H1 (cell line): ENCODE results near the gene LIN54. TPM values are rescaled to one million over a fixed set of nuclear protein-coding genes. Genes with fewer than 3 reads are reported as not detected.
"Not testable (repeated sequence)": the region's sequence is repeated elsewhere in the genome, so short reads cannot be mapped to it uniquely, and the experiment has no call there.

Experiments
- CTCF ChIA-PET: fragments of 300-600 bp; sonication (Branson Sonifier 250); formaldehyde crosslinking; loops from one replicate; lab custom pipeline; 2021; ENCODE audit not compliant: partially characterized antibody; lab: Charles Lee
- POLR2A ChIA-PET: fragments of 300-600 bp; sonication (Branson Sonifier 250); formaldehyde crosslinking; loops from one replicate; lab custom pipeline; 2021; ENCODE audit warnings: inconsistent platforms; ENCODE audit not compliant: partially characterized antibody; lab: Charles Lee
- DNase-seq, 2 experiments: peaks; one replicate each; pipeline versions ENCODE4 v3.0.0 to v3.0.0-alpha.2; 2010 to 2022; ENCODE audit warnings: low spot score in 2 of 2, low read depth in 1 of 2, mixed read lengths in 1 of 2
- FAIRE-seq: peaks from 2 replicates; lab custom pipeline; 2011; peaks lifted over from hg19 to GRCh38; lab: Jason Lieb, UNC
- H2AFZ ChIP-seq: 2 replicates; pipeline ENCODE4 v1.8.1; 2012; ENCODE audit warnings: low read length, inconsistent platforms
- H2AK5ac ChIP-seq: 2 replicates; pipeline ENCODE4 v1.6.1; 2013; ENCODE audit warnings: low read depth, low read length
- H2BK120ac ChIP-seq: replicated peaks from 2 replicates; pipeline ENCODE3; 2013; ENCODE audit warnings: low read depth, low read length, inconsistent platforms
- H2BK12ac ChIP-seq: 2 replicates; pipeline ENCODE4 v1.6.1; 2013; ENCODE audit warnings: low read depth, low read length
- H2BK15ac ChIP-seq: 2 replicates; pipeline ENCODE4 v1.6.1; 2013; ENCODE audit warnings: low read length
- H2BK20ac ChIP-seq: 2 replicates; pipeline ENCODE4 v1.6.1; 2013; ENCODE audit warnings: low read length
- H2BK5ac ChIP-seq: 2 replicates; pipeline ENCODE4 v1.6.1; 2013; ENCODE audit warnings: low read depth, low read length
- H3K14ac ChIP-seq: 2 replicates; pipeline ENCODE4 v1.6.1; 2013; ENCODE audit warnings: inconsistent platforms; ENCODE audit not compliant: insufficient read length
- H3K18ac ChIP-seq: 2 replicates; pipeline ENCODE4 v1.6.1; 2013; ENCODE audit warnings: low read length; ENCODE audit errors: extremely low read depth
- H3K23ac ChIP-seq: 2 replicates; pipeline ENCODE4 v1.6.1; 2013; ENCODE audit warnings: inconsistent platforms; ENCODE audit not compliant: insufficient read length
- H3K23me2 ChIP-seq: 2 replicates; pipeline ENCODE4 v1.6.1; 2013; ENCODE audit warnings: low read depth, low read length
- H3K27ac ChIP-seq: 2 replicates; pipeline ENCODE4 v1.6.1; 2011; ENCODE audit warnings: low read depth, low read length, inconsistent platforms
- H3K27me3 ChIP-seq, 4 experiments: replicated peaks in 1 of 4; 1 replicate in 1 of 4; 2 replicates in 3 of 4; pipeline versions ENCODE4 v1.6.1 to v1.8.1; 2011 to 2013; ENCODE audit warnings: low read length in 3 of 4, mild to moderate bottlenecking in 3 of 4, inconsistent platforms in 2 of 4, mixed read lengths in 2 of 4, moderate library complexity in 1 of 4; ENCODE audit not compliant: control insufficient read depth in 3 of 4, insufficient read depth in 3 of 4; ENCODE audit errors: extremely low read depth in 1 of 4
- H3K36me3 ChIP-seq, 4 experiments: 2 replicates each; pipeline versions ENCODE4 v1.6.1 to v1.8.1; 2011 to 2013; ENCODE audit warnings: mild to moderate bottlenecking in 4 of 4, low read length in 3 of 4, moderate library complexity in 2 of 4, control low read depth in 1 of 4, inconsistent platforms in 1 of 4; ENCODE audit not compliant: insufficient read depth in 4 of 4, control insufficient read depth in 2 of 4
- H3K4ac ChIP-seq: replicated peaks from 2 replicates; pipeline ENCODE3; 2013; ENCODE audit warnings: low read length, low read depth, mixed read lengths, inconsistent platforms; ENCODE audit not compliant: insufficient read length
- H3K4me1 ChIP-seq, 4 experiments: replicated peaks in 1 of 4; 1 replicate in 1 of 4; 2 replicates in 3 of 4; pipeline versions ENCODE4 v1.6.1 to v1.8.1; 2011 to 2013; ENCODE audit warnings: low read length in 3 of 4, inconsistent platforms in 2 of 4, mixed read lengths in 1 of 4; ENCODE audit not compliant: insufficient read depth in 4 of 4, control insufficient read depth in 3 of 4
- H3K4me2 ChIP-seq, 2 experiments: 2 replicates each; pipeline versions ENCODE4 v1.6.1 to v1.8.1; 2011 to 2013; ENCODE audit warnings: low read depth in 2 of 2, low read length in 2 of 2, control low read depth in 1 of 2, inconsistent platforms in 1 of 2, mild to moderate bottlenecking in 1 of 2; ENCODE audit not compliant: insufficient read depth in 1 of 2
- H3K4me3 ChIP-seq, 4 experiments: fragments of 200-600, 300-600 bp in 1 of 4; sonication (generic), shearing (Covaris generic), sonication (Bioruptor Twin) in 1 of 4; 2 replicates each; pipeline versions ENCODE4 v1.5.1 to v1.8.1; 2011 to 2016; ENCODE audit warnings: low read length in 4 of 4, low read depth in 3 of 4, control low read depth in 2 of 4, inconsistent platforms in 2 of 4, mild to moderate bottlenecking in 2 of 4, mixed read lengths in 1 of 4, moderate library complexity in 1 of 4; ENCODE audit not compliant: insufficient read depth in 2 of 4; ENCODE audit errors: extremely low read depth in 1 of 4
- H3K56ac ChIP-seq: replicated peaks from 2 replicates; pipeline ENCODE3; 2013; ENCODE audit warnings: low read depth, mild to moderate bottlenecking, mixed read lengths, low read length, inconsistent platforms; ENCODE audit not compliant: insufficient read length
- H3K79me1 ChIP-seq: 2 replicates; pipeline ENCODE4 v1.6.1; 2013; ENCODE audit warnings: low read depth, low read length, control low read depth
- H3K79me2 ChIP-seq, 2 experiments: 2 replicates each; pipeline versions ENCODE4 v1.6.1 to v1.8.1; 2012 to 2013; ENCODE audit warnings: low read length in 2 of 2, mild to moderate bottlenecking in 2 of 2, inconsistent platforms in 1 of 2; ENCODE audit not compliant: insufficient read depth in 2 of 2, control insufficient read depth in 1 of 2
- H3K9ac ChIP-seq, 4 experiments: replicated peaks in 1 of 4; 1 replicate in 1 of 4; 2 replicates in 3 of 4; pipeline versions ENCODE4 v1.6.1 to v1.8.1; 2011 to 2013; ENCODE audit warnings: low read depth in 3 of 4, low read length in 3 of 4, control low read depth in 2 of 4, mild to moderate bottlenecking in 2 of 4, moderate library complexity in 2 of 4, inconsistent platforms in 1 of 4; ENCODE audit errors: extremely low read depth in 1 of 4
- H3K9me3 ChIP-seq, 2 experiments: 2 replicates each; pipeline versions ENCODE4 v1.6.1 to v1.8.1; 2012 to 2013; ENCODE audit warnings: mild to moderate bottlenecking in 2 of 2, moderate library complexity in 2 of 2, control low read depth in 1 of 2, inconsistent platforms in 1 of 2, low read depth in 1 of 2, low read length in 1 of 2, mixed read lengths in 1 of 2; ENCODE audit not compliant: insufficient read depth in 2 of 2
- H4K20me1 ChIP-seq, 2 experiments: replicated peaks in 1 of 2; 2 replicates each; pipeline versions ENCODE3 to v1.8.1; 2011 to 2013; ENCODE audit warnings: inconsistent platforms in 2 of 2, low read length in 2 of 2, mild to moderate bottlenecking in 1 of 2; ENCODE audit not compliant: insufficient read depth in 2 of 2, control insufficient read depth in 1 of 2
- H4K5ac ChIP-seq: 2 replicates; pipeline ENCODE4 v1.6.1; 2013; ENCODE audit warnings: low read length, low read depth, mixed read lengths, inconsistent platforms; ENCODE audit not compliant: insufficient read length
- H4K8ac ChIP-seq: 2 replicates; pipeline ENCODE4 v1.8.0; 2013; ENCODE audit warnings: mild to moderate bottlenecking, moderate library complexity, low read length, inconsistent platforms; ENCODE audit not compliant: insufficient read depth; ENCODE audit errors: extremely low read depth
- H4K91ac ChIP-seq: replicated peaks from 2 replicates; pipeline ENCODE3; 2013; ENCODE audit warnings: low read length, mixed read lengths, inconsistent platforms; ENCODE audit not compliant: insufficient read length
- WGBS, 2 experiments: shearing (Covaris generic) in 1 of 2; methylation state at CpG; one replicate each; pipeline versions ENCODE4 v1.1.6 to v1.1.7; 2013 to 2015; ENCODE audit warnings: low lambda C conversion rate in 2 of 2, mixed read lengths in 2 of 2, inconsistent platforms in 1 of 2, low coverage in 1 of 2, missing lambda C conversion rate in 1 of 2; ENCODE audit not compliant: insufficient replicate concordance in 2 of 2, insufficient coverage in 1 of 2, insufficient read length in 1 of 2; ENCODE audit errors: extremely low coverage in 1 of 2, missing lambda C conversion rate in 1 of 2; 5-methylcytosine and 5-hydroxymethylcytosine counted together
- polyA plus RNA-seq, 7 experiments: library from polyadenylated mRNA; depleted of rRNA in 3 of 7; stranded (reverse) in 5 of 7; unstranded in 2 of 7; fragments of >200 nt in 5 of 7; fragments of 200-250 nt in 2 of 7; gene quantifications; 1 replicate in 5 of 7; 2 replicates in 1 of 7; 4 replicates in 1 of 7; pipeline versions ENCODE4 v1.2.1 to v1.2.3, GENCODE V29; 2011 to 2013; ENCODE audit warnings: missing spikeins in 2 of 7, mixed read lengths in 2 of 7
- total RNA-seq: library from RNA; stranded (reverse); fragmentation: NEBNext Ultra II Directional; extraction: Animal tissue kit (Norgen Biotek cat#: 25700); gene quantifications from 2 replicates; pipeline ENCODE4 v1.2.1, GENCODE V29; 2021

LIN54 gene
- total and polyA plus RNA-seq, 2 of the 8 experiments (the other 6 are each of a cell fraction or from before 2014, with no cell fraction given), result 5.7 to 11.1 TPM

DNA sequence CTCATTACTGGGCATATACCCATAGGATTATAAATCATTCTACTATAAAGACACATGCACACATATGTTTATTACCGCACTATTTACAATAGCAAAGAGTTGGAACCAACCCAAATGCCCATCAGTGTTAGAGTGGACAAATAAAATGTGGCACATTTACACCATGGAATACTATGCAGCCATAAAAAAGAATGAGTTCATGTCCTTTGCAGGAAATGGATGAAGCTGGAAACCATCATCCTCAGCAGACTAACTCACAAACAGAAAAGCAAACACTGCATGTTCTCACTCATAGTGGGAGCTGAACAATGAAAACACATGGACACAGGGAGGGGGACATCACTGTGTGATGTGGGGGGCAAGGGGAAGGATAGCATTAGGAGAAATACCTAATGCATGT lies 13.0 kb upstream of the LIN54 start:
- CTCF ChIA-PET, H3K4ac ChIP-seq, H3K23ac ChIP-seq, FAIRE-seq, H3K18ac ChIP-seq, H3K79me2 ChIP-seq, H3K4me1 ChIP-seq, H3K9me3 ChIP-seq, H4K20me1 ChIP-seq, H2AK5ac ChIP-seq, H3K36me3 ChIP-seq, H2BK5ac ChIP-seq, H3K14ac ChIP-seq, H3K9ac ChIP-seq, H3K4me3 ChIP-seq, H3K56ac ChIP-seq, H3K27me3 ChIP-seq, H2BK120ac ChIP-seq, H2BK20ac ChIP-seq, DNase-seq, H3K23me2 ChIP-seq, H4K8ac ChIP-seq, H2BK15ac ChIP-seq, H3K4me2 ChIP-seq, H3K27ac ChIP-seq, H4K91ac ChIP-seq, H3K79me1 ChIP-seq, H2AFZ ChIP-seq, H4K5ac ChIP-seq, H2BK12ac ChIP-seq: not testable (repeated sequence)
- WGBS, 2 experiments, result 84% methylated on average over 1 of the region's 1 CpG; no CpG with 5 or more reads in 1 of the 2 experiments
- POLR2A ChIA-PET, result interaction anchor here (0.8 to 2.0 kb wide), 2 partner anchors 11 kb away, joined by 3 to 8 read pairs; partner anchors contain the start of gene COPS4
